ENCODE data around the gene LDLRAD4. TPM values are rescaled to one million over a fixed set of nuclear protein-coding genes. Genes with fewer than 3 reads are reported as not detected.
A peak's percentile ranks its signal among the peaks of the same experiment; 100 is the strongest.

Gene LDLRAD4
- total RNA-seq, 1 experiment from 2014 or later: 3.6 TPM

DNA sequence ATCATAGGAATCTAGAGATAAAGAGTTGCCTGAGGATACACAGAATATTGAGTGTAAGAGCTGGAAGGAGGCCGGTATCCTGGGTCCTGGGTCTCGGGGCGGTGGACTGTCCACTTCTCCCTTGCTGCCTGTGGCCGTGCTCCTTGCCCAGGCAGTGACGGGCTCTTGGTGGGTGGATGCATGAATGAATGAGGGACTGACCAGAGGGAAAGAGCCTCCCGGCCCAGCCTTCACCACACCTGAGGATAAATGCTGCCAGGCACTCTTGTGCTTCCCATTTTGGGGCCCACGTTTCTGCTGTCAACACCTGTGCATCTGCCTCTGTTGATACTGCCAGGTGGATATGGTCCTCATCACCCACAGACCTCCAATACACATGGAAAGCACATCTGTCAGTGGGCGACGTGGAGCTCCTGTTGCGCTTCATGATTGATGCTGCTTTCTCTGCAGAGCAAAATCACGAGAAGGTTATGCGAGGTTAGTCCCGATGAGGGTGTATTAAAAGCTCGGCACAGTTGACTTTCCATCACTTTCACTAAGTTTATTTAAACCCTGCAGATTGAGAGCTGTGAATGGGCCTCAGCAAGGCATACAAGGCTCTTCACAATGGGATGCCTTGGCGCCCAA is 211.4 kb downstream of the LDLRAD4 start:
- ChIA-PET POLR2A (ENCODE audit: low non-redundant PET) (no interaction called here), CTCF (no interaction called here)
- BruUV-seq (replicated peaks): no TSS peak

DNA sequence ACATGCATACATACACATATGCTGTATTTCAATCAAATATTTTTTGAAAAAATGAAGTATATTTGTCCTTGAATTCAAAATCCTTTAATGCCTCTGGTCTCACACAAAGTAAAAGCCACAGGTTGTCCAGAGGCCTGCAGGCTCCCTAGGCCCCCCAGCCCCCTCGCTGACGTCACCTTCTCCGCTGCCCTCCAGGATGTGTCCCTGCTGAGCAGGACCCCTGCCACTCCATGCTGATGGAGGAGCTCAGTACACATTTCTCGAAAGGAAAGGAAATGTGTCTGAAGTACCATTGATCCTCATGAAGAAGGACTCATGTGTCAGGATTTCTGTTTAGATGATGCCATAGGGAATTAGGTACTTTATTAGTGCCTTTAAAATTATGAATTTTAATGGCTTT is 212.1 kb downstream of the LDLRAD4 start:
- no peak for TF ChIP-seq EZH2 (IDR thresholded peaks at IDR 0.05; ENCODE audit: borderline replicate concordance, low read depth, low read length, poor library complexity, severe bottlenecking)
- TF ChIP-seq, protein P1, sequence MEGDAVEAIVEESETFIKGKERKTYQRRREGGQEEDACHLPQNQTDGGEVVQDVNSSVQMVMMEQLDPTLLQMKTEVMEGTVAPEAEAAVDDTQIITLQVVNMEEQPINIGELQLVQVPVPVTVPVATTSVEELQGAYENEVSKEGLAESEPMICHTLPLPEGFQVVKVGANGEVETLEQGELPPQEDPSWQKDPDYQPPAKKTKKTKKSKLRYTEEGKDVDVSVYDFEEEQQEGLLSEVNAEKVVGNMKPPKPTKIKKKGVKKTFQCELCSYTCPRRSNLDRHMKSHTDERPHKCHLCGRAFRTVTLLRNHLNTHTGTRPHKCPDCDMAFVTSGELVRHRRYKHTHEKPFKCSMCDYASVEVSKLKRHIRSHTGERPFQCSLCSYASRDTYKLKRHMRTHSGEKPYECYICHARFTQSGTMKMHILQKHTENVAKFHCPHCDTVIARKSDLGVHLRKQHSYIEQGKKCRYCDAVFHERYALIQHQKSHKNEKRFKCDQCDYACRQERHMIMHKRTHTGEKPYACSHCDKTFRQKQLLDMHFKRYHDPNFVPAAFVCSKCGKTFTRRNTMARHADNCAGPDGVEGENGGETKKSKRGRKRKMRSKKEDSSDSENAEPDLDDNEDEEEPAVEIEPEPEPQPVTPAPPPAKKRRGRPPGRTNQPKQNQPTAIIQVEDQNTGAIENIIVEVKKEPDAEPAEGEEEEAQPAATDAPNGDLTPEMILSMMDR (conservative IDR thresholded peaks at IDR 0.05; ENCODE audit: low read depth, low read length): no peak
- Histone ChIP-seq H3K4me3 (ENCODE audit: low read depth, low read length, poor library complexity, severe bottlenecking) (no peak overlapping the region), H3K27me3 (replicated peaks; ENCODE audit: insufficient read depth, low read depth, low read length, poor library complexity) (no peaks in the 10 kb centered on the region), H3K4me1 (ENCODE audit: insufficient read depth, low read length, poor library complexity, severe bottlenecking) (peaks cover 15% of the 10 kb centered on the region), H3K36me3 (ENCODE audit: insufficient read depth, low read length, poor library complexity, severe bottlenecking) (no peaks in the 10 kb centered on the region), H3K9me3 (ENCODE audit: low read depth, low read length, poor library complexity, severe bottlenecking) (no peaks in the 10 kb centered on the region), H3K27ac (ENCODE audit: low read depth, low read length, poor library complexity, severe bottlenecking) (no peak overlapping the region)
- CTCF ChIA-PET: no interaction called here
- intact Hi-C loops (cut with micrococcal nuclease; ENCODE audit: unreplicated experiment): no loop called here
- DNase-seq (ENCODE audit: low spot score): peak; percentile 46
- no TSS peak for BruUV-seq (replicated peaks)
- POLR2A ChIA-PET (ENCODE audit: low non-redundant PET): no interaction called here

More for the DNA sequence above, 211.4 kb downstream of the LDLRAD4 start:
- no peaks in the 10 kb centered on the region for H3K27me3 ChIP-seq (replicated peaks; ENCODE audit: insufficient read depth, low read depth, low read length, poor library complexity)
- H3K36me3 ChIP-seq (ENCODE audit: insufficient read depth, low read length, poor library complexity, severe bottlenecking): no peaks in the 10 kb centered on the region
- intact Hi-C loops (cut with micrococcal nuclease; ENCODE audit: unreplicated experiment): no loop called here
- no peaks in the 10 kb centered on the region for H3K9me3 ChIP-seq (ENCODE audit: low read depth, low read length, poor library complexity, severe bottlenecking)
- no peak for DNase-seq (ENCODE audit: low spot score)
- H3K27ac ChIP-seq (ENCODE audit: low read depth, low read length, poor library complexity, severe bottlenecking): no peak overlapping the region
- peaks cover 10% of the 10 kb centered on the region for H3K4me1 ChIP-seq (ENCODE audit: insufficient read depth, low read length, poor library complexity, severe bottlenecking)
- no peak for TF ChIP-seq EZH2 (IDR thresholded peaks at IDR 0.05; ENCODE audit: borderline replicate concordance, low read depth, low read length, poor library complexity, severe bottlenecking)
- TF ChIP-seq, protein P1 (conservative IDR thresholded peaks at IDR 0.05; ENCODE audit: low read depth, low read length): no peak
- no peak overlapping the region for H3K4me3 ChIP-seq (ENCODE audit: low read depth, low read length, poor library complexity, severe bottlenecking)

DNA sequence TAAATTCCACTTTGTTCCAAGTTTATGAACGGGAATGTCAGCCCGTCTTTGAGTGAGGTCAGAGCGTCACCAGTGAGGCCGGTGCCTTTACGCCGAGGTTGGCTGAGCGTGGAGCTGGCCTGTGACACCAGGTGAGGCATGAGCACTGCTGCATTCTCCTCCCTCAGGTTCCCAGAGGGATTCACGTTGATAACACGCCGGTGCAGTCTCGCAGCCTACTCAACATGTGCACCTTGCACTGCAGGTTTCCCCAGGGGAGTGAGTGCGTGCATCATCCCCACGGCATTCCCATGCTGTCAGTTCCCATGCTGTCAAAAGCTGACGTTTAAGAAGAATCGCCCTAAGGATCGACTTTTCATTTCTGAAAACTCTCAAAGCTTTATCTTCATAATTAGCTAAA is 213.3 kb downstream of the LDLRAD4 start:
- ChIA-PET POLR2A (ENCODE audit: low non-redundant PET) (no interaction called here), CTCF (no interaction called here)
- DNase-seq (ENCODE audit: low spot score): no peak
- Histone ChIP-seq H3K36me3 (ENCODE audit: insufficient read depth, low read length, poor library complexity, severe bottlenecking) (no peaks in the 10 kb centered on the region), H3K27me3 (replicated peaks; ENCODE audit: insufficient read depth, low read depth, low read length, poor library complexity) (no peaks in the 10 kb centered on the region), H3K9me3 (ENCODE audit: low read depth, low read length, poor library complexity, severe bottlenecking) (no peaks in the 10 kb centered on the region), H3K4me1 (ENCODE audit: insufficient read depth, low read length, poor library complexity, severe bottlenecking) (peaks cover 20% of the 10 kb centered on the region), H3K4me3 (ENCODE audit: low read depth, low read length, poor library complexity, severe bottlenecking) (no peak overlapping the region), H3K27ac (ENCODE audit: low read depth, low read length, poor library complexity, severe bottlenecking) (no peak overlapping the region)
- TF ChIP-seq EZH2 (IDR thresholded peaks at IDR 0.05; ENCODE audit: borderline replicate concordance, low read depth, low read length, poor library complexity, severe bottlenecking): no peak
- TF ChIP-seq, protein P1 (conservative IDR thresholded peaks at IDR 0.05; ENCODE audit: low read depth, low read length): no peak
- intact Hi-C loops (cut with micrococcal nuclease; ENCODE audit: unreplicated experiment): no loop called here
- BruUV-seq (replicated peaks): no TSS peak

Data from A673 (cell line).